ENCODE data around the gene RCSD1. TPM values are rescaled to one million over a fixed set of nuclear protein-coding genes. Genes with fewer than 3 reads are reported as not detected.

RCSD1 gene
- total RNA-seq, 1 experiment from 2014 or later, result 0.50 TPM

- POLR2A ChIA-PET, result no interaction called here
- CTCF ChIA-PET, result no interaction called here
- no peaks in the 10 kb centered on the region for H3K36me3 Mint-ChIP-seq
Measured at GRCh38 chr1:167710836-167711235, 80.8 kb downstream of the RCSD1 start.

DNA sequence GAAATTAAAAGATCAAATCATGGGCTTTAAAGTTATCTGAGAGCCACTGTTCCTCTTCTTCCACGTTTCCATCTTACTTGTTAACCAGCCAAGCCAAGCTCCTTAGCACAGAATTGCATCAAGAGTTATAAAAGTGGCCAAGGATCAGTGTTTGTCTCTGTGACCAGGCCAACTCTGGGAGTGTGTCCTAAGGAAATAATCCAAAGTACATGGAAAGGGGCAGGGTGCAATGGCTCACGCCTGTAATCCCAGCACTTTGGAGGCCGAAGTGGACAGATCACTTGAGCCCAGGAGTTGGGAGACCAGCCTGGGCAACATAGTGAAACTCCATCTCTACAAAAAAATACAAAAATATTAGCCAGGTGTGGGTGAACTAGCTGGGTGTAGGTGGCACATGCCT, 81.8 kb downstream of the RCSD1 start:
- Mint-ChIP-seq H3K9me3 (no peaks in the 10 kb centered on the region), H3K4me3 (no peak overlapping the region), H3K4me1 (peaks cover 24% of the 10 kb centered on the region), H3K36me3 (no peaks in the 10 kb centered on the region), H3K27ac (no peak overlapping the region), H3K27me3 (ENCODE audit: low read depth) (peaks cover 29% of the 10 kb centered on the region)
- DNase-seq (ENCODE audit: low spot score), result no peak
- CTCF ChIA-PET, result interaction anchor here (0.5 kb wide), 1 partner anchor 85 kb away, joined by 3 read pairs; no protein-coding TSS in a partner anchor
- TF ChIP-seq USF2 (CRISPR knock-in tag; IDR thresholded peaks at IDR 0.05), result no peak
- TF ChIP-seq PRDM15 (CRISPR knock-in tag; IDR thresholded peaks at IDR 0.05), result no peak
- TF ChIP-seq, protein P1, sequence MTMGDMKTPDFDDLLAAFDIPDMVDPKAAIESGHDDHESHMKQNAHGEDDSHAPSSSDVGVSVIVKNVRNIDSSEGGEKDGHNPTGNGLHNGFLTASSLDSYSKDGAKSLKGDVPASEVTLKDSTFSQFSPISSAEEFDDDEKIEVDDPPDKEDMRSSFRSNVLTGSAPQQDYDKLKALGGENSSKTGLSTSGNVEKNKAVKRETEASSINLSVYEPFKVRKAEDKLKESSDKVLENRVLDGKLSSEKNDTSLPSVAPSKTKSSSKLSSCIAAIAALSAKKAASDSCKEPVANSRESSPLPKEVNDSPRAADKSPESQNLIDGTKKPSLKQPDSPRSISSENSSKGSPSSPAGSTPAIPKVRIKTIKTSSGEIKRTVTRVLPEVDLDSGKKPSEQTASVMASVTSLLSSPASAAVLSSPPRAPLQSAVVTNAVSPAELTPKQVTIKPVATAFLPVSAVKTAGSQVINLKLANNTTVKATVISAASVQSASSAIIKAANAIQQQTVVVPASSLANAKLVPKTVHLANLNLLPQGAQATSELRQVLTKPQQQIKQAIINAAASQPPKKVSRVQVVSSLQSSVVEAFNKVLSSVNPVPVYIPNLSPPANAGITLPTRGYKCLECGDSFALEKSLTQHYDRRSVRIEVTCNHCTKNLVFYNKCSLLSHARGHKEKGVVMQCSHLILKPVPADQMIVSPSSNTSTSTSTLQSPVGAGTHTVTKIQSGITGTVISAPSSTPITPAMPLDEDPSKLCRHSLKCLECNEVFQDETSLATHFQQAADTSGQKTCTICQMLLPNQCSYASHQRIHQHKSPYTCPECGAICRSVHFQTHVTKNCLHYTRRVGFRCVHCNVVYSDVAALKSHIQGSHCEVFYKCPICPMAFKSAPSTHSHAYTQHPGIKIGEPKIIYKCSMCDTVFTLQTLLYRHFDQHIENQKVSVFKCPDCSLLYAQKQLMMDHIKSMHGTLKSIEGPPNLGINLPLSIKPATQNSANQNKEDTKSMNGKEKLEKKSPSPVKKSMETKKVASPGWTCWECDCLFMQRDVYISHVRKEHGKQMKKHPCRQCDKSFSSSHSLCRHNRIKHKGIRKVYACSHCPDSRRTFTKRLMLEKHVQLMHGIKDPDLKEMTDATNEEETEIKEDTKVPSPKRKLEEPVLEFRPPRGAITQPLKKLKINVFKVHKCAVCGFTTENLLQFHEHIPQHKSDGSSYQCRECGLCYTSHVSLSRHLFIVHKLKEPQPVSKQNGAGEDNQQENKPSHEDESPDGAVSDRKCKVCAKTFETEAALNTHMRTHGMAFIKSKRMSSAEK (CRISPR knock-in tag; IDR thresholded peaks at IDR 0.05; ENCODE audit: borderline replicate concordance), result no peak
- TF ChIP-seq FOXJ3 (CRISPR knock-in tag; IDR thresholded peaks at IDR 0.05; ENCODE audit: borderline replicate concordance), result no peak
- no peak for TF ChIP-seq CREM (CRISPR knock-in tag; IDR thresholded peaks at IDR 0.05)
- no peak for TF ChIP-seq CDX4 (CRISPR knock-in tag; IDR thresholded peaks at IDR 0.05; ENCODE audit: borderline replicate concordance)
- TF ChIP-seq HMGA2 (CRISPR knock-in tag; IDR thresholded peaks at IDR 0.05), result no peak
- no peak for TF ChIP-seq USF1 (CRISPR knock-in tag; IDR thresholded peaks at IDR 0.05)
- POLR2A ChIA-PET, result no interaction called here
- no peak for ATAC-seq

More at GRCh38 chr1:167710836-167711235, 80.8 kb downstream of the RCSD1 start:
- no peak for DNase-seq (ENCODE audit: low spot score)
- H3K9me3 Mint-ChIP-seq, result no peaks in the 10 kb centered on the region
- no peak overlapping the region for H3K27ac Mint-ChIP-seq
- peaks cover 29% of the 10 kb centered on the region for H3K27me3 Mint-ChIP-seq (ENCODE audit: low read depth)
- no peak for ATAC-seq
- TF ChIP-seq KAT7 (CRISPR knock-in tag; IDR thresholded peaks at IDR 0.05; ENCODE audit: borderline replicate concordance) (no peak), ZNF281 (CRISPR knock-in tag; IDR thresholded peaks at IDR 0.05) (no peak), ETV6 (CRISPR knock-in tag; IDR thresholded peaks at IDR 0.05) (no peak)
- H3K4me1 Mint-ChIP-seq, result peaks cover 34% of the 10 kb centered on the region
- no peak overlapping the region for H3K4me3 Mint-ChIP-seq

Data from WTC11 (cell line).